Endothelial cell of umbilical vein (primary cell): ENCODE data around the gene FUT7. TPM values are rescaled to one million over a fixed set of nuclear protein-coding genes. Genes with fewer than 3 reads are reported as not detected.

ENCODE experiments used
- BruUV-seq: library from RNA; stranded (reverse); fragments of 400-500 nt; replicated peaks from 2 replicates; lab custom pipeline; 2021; lab: Mats Ljungman, UMichigan
- CTCF ChIA-PET: fragments of 300-600, 350-600 bp; sonication (Branson Sonifier 250); formaldehyde crosslinking; loops from one replicate; lab custom pipeline; 2021; ENCODE audit warnings: antibody characterized with exemption, inconsistent platforms; lab: Charles Lee
- POLR2A ChIA-PET: fragments of 300-600, 350-600 bp; sonication (Branson Sonifier 250); formaldehyde crosslinking; loops from one replicate; lab custom pipeline; 2021; ENCODE audit warnings: antibody characterized with exemption, inconsistent platforms; lab: Charles Lee
- DNase-seq: peaks from one replicate; pipeline ENCODE4 v3.0.0-alpha.2; 2011; ENCODE audit warnings: low read depth, low spot score
- FAIRE-seq: peaks from 2 replicates; lab custom pipeline; 2011; peaks lifted over from hg19 to GRCh38; lab: Jason Lieb, UNC
- H2AFZ ChIP-seq: 2 replicates; pipeline ENCODE4 v1.6.0; 2012; ENCODE audit warnings: low read depth, low read length, control low read depth, inconsistent platforms
- H3K27ac ChIP-seq: 2 replicates; pipeline ENCODE4 v1.5.1; 2011; ENCODE audit warnings: low read depth, mild to moderate bottlenecking, control low read depth, low read length, moderate library complexity; ENCODE audit not compliant: insufficient read depth
- H3K27me3 ChIP-seq, 2 experiments: 2 replicates each; pipeline versions ENCODE4 v1.6.0 to v1.6.1; 2011; ENCODE audit warnings: low read length in 2 of 2, mixed read lengths in 1 of 2; ENCODE audit not compliant: control insufficient read depth in 2 of 2, insufficient read depth in 2 of 2
- H3K36me3 ChIP-seq, 2 experiments: 2 replicates in 1 of 2; 3 replicates in 1 of 2; pipeline ENCODE4 v1.5.1; 2011; ENCODE audit warnings: low read length in 2 of 2, mild to moderate bottlenecking in 1 of 2, moderate library complexity in 1 of 2; ENCODE audit not compliant: control insufficient read depth in 2 of 2, insufficient read depth in 2 of 2; ENCODE audit errors: extremely low read depth in 1 of 2
- H3K4me1 ChIP-seq: 3 replicates; pipeline ENCODE4 v1.5.1; 2011; ENCODE audit warnings: mild to moderate bottlenecking, low read length; ENCODE audit not compliant: control insufficient read depth, insufficient read depth; ENCODE audit errors: extremely low read depth
- H3K4me2 ChIP-seq: 2 replicates; pipeline ENCODE4 v1.6.1; 2011; ENCODE audit warnings: low read length, control low read depth, mixed read lengths; ENCODE audit not compliant: insufficient read depth
- H3K4me3 ChIP-seq, 3 experiments: fragments of 200-600 bp in 1 of 3; sonication (generic), shearing (Covaris generic) in 1 of 3; replicated peaks in 1 of 3; 2 replicates each; pipeline ENCODE4 v1.5.1; 2011 to 2016; ENCODE audit warnings: control low read depth in 3 of 3, low read length in 3 of 3, mild to moderate bottlenecking in 2 of 3, inconsistent platforms in 1 of 3, low read depth in 1 of 3, moderate library complexity in 1 of 3; ENCODE audit not compliant: insufficient read depth in 1 of 3
- H3K79me2 ChIP-seq: 2 replicates; pipeline ENCODE4 v1.6.0; 2012; ENCODE audit warnings: low read length, inconsistent platforms; ENCODE audit not compliant: control insufficient read depth, insufficient read depth
- H3K9ac ChIP-seq: replicated peaks from 2 replicates; pipeline ENCODE3; 2011; ENCODE audit warnings: low read length, control low read depth; ENCODE audit not compliant: insufficient read depth; ENCODE audit errors: extremely low read depth
- H3K9me1 ChIP-seq: replicated peaks from 3 replicates; pipeline ENCODE4 v1.6.0; 2011; ENCODE audit warnings: mild to moderate bottlenecking, low read length; ENCODE audit not compliant: control insufficient read depth, insufficient read depth; ENCODE audit errors: extremely low read depth
- H3K9me3 ChIP-seq: replicated peaks from 2 replicates; pipeline ENCODE4 v1.5.1; 2012; ENCODE audit warnings: low read length, inconsistent platforms; ENCODE audit not compliant: control insufficient read depth, insufficient read depth
- H4K20me1 ChIP-seq: replicated peaks from 2 replicates; pipeline ENCODE3; 2011; ENCODE audit warnings: mild to moderate bottlenecking, low read length; ENCODE audit not compliant: control insufficient read depth, insufficient read depth; ENCODE audit errors: extremely low read depth
- CTCF ChIP-seq, 2 donors: IDR thresholded peaks; 1 replicate in 1 of 2; 2 replicates in 1 of 2; pipeline ENCODE4 v1.5.1; 2011; ENCODE audit warnings: low read length in 2 of 2, mild to moderate bottlenecking in 2 of 2, moderate library complexity in 2 of 2, control low read depth in 1 of 2, inconsistent platforms in 1 of 2, low read depth in 1 of 2; ENCODE audit not compliant: insufficient read depth in 1 of 2; ENCODE audit errors: extremely low read depth in 1 of 2
- EZH2 ChIP-seq: IDR thresholded peaks from 2 replicates; pipeline ENCODE4 v1.6.1; 2012; ENCODE audit warnings: borderline replicate concordance, low read depth, mild to moderate bottlenecking, moderate library complexity, low read length, inconsistent platforms; ENCODE audit not compliant: severe bottlenecking
- FOS ChIP-seq: IDR thresholded peaks from 2 replicates; pipeline ENCODE4 v1.6.1; 2011; ENCODE audit warnings: mild to moderate bottlenecking, low read length, moderate library complexity, borderline replicate concordance; ENCODE audit not compliant: insufficient read depth
- GATA2 ChIP-seq: IDR thresholded peaks from 2 replicates; pipeline ENCODE4 v1.7.0; 2011; ENCODE audit warnings: low read depth, mild to moderate bottlenecking, moderate library complexity, mixed read lengths, low read length; ENCODE audit not compliant: insufficient read length, insufficient read depth
- JUN ChIP-seq: IDR thresholded peaks from 2 replicates; pipeline ENCODE4 v1.6.1; 2011; ENCODE audit warnings: borderline replicate concordance, low read depth; ENCODE audit not compliant: insufficient read length, insufficient read depth
- MAX ChIP-seq: IDR thresholded peaks from 2 replicates; pipeline ENCODE4 v1.6.1; 2011; ENCODE audit not compliant: insufficient read depth, insufficient read length
- MYC ChIP-seq: IDR thresholded peaks from one replicate; pipeline ENCODE4 v1.6.1; 2011; ENCODE audit warnings: mild to moderate bottlenecking, low read depth, low read length
- POLR2A ChIP-seq: IDR thresholded peaks from 2 replicates; pipeline ENCODE4 v1.6.1; 2012; ENCODE audit warnings: low read depth, mild to moderate bottlenecking, control low read depth, low read length
- POLR2AphosphoS5 ChIP-seq: IDR thresholded peaks from 2 replicates; pipeline ENCODE4 v1.6.1; 2012; ENCODE audit warnings: low read depth, mild to moderate bottlenecking, control low read depth, low read length, moderate library complexity; ENCODE audit not compliant: insufficient read depth
- dilution Hi-C: fragments of 300-500 bp; cut with MboI; formaldehyde crosslinking; loops from one replicate; pipeline ENCODE4 v1.15.0; 2019; ENCODE audit warnings: low sequenced_read_pairs; ENCODE audit not compliant: extremely low pct_ligation_motif_present
- intact Hi-C: fragments of 100-400 bp; cut with micrococcal nuclease; formaldehyde crosslinking; loops from one replicate; pipeline ENCODE4 v1.10.0; 2022
- polyA plus RNA-seq, 4 experiments: library from polyadenylated mRNA; depleted of rRNA in 3 of 4; stranded (reverse) in 3 of 4; unstranded in 1 of 4; fragments of >200 nt; gene quantifications; 2 replicates each; pipeline versions ENCODE4 v1.2.1 to v1.2.3, GENCODE V29; 2011 to 2012; ENCODE audit warnings: missing spikeins in 1 of 4
- total RNA-seq: library from RNA; stranded (reverse); gene quantifications from 2 replicates; pipeline ENCODE4 v1.2.3, GENCODE V29; 2021

FUT7 gene
- total and polyA plus RNA-seq, 2 donors (not counting 3 experiments of a cell fraction or from before 2014, with no cell fraction given): not detected

- Histone ChIP-seq H2AFZ (no peak overlapping the region), H3K4me1 (no peaks in the 10 kb centered on the region), H3K4me2 (no peak overlapping the region), H3K27me3 (peaks cover 8 to 19% of the 10 kb centered on the region in 2 experiments), H3K4me3 (no peak overlapping the region), H3K36me3 (no peaks in the 10 kb centered on the region), H3K27ac (no peak overlapping the region), H3K9me1 (no peaks in the 10 kb centered on the region), H4K20me1 (no peaks in the 10 kb centered on the region), H3K79me2 (no peaks in the 10 kb centered on the region), H3K9me3 (no peaks in the 10 kb centered on the region), H3K9ac (no peak overlapping the region)
- intact Hi-C loops (no loop called here), dilution Hi-C loops (no loop called here)
- DNase-seq (no peak), FAIRE-seq (no peak)
- TF ChIP-seq EZH2 (no peak), POLR2A (no peak), MYC (no peak), FOS (no peak), POLR2AphosphoS5 (no peak), GATA2 (no peak), JUN (no peak), CTCF (IDR thresholded peaks at IDR 0.05; ENCODE audit: extremely low read depth in 1 of 2, insufficient read depth in 1 of 2, low read depth in 1 of 2, low read length in 2 of 2) (no peak), MAX (no peak)
- BruUV-seq: no TSS peak
- CTCF ChIA-PET: interaction anchor here (0.6 to 7.4 kb wide), 5 partner anchors 8 to 26 kb away, joined by 3 to 50 read pairs (median 14); partner anchors contain the start of gene NPDC1
- POLR2A ChIA-PET: no interaction called here
Measured at GRCh38 chr9:137054932-137055384, 23.1 kb upstream of the FUT7 start.
